ENCODE results near the gene APOBEC3B.
"Not testable (repeated sequence)": the region's sequence is repeated elsewhere in the genome, so short reads cannot be mapped to it uniquely, and the experiment has no call there.

Gene APOBEC3B

DNA sequence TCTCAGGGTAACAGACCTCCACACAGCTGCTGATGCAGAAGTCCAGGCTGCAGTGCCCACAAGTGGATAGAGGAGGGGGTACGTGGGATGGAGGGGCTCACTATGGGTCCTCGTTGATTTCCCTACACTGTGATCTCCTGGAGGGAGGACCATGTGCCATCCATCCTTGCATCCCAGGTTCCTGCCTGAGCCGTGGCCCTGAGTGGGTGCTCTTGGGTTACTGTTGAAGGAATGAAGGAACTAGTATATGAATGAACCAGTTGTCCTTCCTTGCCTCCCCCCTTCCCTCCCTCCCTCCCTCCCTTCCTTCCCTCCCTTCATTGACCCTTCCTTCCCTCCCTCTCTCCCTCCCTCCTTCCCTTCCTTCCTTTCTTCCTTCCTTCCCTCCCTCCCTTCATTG is 15.4 kb downstream of the APOBEC3B start:
- no peak for DNase-seq

DNA sequence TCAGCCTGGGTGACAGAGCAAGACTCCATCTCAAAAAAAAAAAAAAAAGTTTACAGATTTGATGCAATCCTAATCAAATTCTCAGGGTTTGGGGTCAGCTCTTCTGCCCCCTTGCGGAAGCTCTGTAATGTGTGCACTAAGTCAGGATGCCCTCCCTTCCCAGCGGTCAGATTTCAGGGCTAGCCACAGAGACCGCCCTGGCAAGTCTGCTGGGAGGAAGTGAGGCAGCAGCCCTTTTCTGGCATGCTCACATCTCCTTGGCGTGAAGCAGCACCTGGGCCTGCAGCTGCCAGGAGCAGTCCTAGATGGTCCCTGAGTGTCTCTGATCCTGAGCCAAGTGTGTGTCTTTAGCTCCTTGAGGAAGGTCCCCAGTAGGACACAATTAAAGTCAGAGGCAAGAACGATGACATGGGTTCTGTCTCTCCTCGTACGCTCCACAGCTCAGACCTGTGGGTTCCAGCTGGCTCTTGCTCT is 21.1 kb downstream of the APOBEC3B start:
- DNase-seq = peak; percentile 84

DNA sequence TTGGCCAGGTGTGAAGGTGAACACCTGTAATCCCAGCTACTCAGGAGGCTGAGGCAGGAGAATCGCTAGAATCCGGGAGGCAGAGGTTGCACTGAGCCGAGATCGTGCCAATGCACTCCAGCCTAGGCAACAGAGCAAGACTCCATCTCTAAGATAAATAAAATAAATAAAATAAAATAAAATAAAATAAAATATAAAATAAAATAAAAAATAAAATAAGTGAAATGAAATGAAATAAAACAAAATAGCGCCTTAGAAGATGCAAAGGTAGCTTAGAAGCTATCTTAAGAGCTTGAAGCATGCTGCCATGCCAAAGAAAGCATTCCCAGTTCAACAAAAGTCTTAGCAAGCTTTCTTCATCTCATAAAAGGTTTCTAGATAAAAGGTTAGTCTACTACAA is 25.0 kb downstream of the APOBEC3B start:
- DNase-seq = no peak

DNA sequence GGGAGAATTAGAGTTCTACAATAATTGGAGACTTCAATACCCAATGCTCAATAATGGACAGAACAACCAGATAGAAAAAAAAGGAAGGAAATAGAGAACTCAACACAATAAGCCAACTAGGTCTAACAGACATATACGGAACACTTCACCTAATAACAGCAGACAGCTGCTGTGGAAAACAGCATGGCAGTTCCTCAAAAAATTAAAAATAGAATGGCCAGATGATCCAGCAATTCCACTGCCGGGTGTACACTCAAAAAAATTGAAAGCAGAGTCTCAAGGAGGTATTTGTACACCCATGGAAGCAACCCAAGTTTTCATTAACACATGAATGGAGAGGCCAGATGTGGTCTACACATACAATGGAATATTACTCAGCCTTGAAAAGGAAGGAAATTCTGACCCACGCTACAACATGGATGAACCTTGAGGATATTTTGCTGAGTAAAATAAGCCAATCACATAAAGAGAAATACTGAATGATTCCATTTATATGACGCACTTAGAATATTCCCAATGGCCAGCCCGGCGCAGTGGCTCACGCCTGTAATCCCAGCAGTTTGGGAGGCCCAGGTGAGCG is 26.2 kb downstream of the APOBEC3B start:
- DNase-seq = not testable (repeated sequence)

DNA sequence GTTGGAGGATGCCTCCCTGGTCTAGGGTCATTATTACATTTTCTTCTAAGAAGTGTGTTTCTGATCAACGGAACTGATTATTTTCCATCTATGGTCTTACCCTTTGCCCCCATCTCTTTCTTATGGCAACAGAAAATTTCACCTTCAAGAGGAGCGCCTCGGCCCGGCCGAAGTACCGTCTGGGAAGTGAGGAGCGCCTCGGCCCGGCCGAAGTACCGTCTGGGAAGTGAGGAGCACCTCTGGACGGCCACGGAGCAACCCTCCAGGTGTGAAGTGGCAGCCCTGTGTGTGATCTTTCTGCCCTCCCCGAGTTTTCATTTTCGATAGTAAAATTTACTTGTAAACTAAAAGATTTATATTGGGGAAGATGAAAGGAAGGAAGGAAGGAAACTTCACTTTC is 28.8 kb downstream of the APOBEC3B start:
- no peak for DNase-seq

DNA sequence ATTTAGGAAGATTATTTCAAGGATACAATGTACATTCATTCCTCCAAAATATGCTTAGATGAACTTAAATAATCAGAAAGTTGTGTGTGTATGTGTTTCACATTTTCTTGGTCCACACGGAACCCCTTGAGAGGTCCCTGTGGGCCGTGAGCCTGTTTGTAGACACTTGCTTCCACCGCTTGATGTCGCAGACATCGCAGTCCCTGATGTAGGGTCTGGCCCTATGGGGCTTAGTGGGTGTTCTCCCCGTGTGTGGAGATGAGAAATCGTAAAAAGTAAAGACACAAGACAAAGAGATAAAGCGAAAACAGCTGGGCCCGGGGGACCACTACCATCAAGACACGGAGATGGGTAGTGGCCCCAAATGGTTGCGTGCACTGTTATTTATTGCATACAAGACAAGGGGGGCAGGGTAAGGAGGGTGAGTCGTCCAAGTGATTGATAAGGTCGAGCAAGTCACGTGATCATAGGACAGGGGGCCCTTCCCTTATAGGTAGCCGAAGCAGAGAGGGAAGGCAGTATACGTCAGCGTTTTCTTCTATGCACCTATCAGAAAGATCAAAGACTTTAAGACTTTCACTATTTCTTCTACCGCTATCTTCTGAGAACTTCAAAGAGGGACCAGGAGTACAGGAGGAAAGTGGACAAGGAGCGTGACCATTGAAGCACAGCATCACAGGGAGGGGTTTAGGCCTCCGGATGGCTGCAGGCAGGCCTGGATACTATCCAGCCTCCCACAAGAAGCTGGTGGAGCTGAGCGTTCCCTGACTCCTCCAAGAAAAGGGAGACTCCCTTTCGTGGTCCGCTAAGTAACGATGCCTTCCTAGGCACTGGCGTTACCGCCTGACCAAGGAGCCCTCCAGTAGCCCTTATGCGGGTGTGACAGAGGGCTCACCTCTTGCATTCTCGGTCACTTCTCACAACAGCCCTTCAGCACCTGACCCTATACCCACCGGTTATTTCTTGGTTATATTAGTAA is 30.7 kb downstream of the APOBEC3B start:
- DNase-seq = no peak

DNA sequence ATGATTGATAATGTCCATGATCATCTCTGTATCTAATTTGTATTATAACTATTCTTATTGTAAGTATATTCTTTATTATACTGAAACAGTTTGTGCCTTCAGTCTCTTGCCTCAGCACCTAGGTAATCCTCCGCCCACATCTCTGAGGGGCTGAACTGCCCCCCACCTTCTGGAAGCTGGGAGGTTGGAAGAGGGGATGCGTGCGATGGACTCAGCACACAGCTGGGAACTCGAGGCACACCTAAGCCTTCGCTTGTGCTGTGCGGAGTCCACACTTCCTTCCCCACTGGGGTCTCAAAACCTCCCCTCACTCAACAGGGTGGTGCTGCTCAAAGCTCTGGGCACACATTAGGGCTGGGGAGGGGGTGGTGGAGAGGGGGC is 31.4 kb downstream of the APOBEC3B start:
- not testable (repeated sequence) for DNase-seq

DNA sequence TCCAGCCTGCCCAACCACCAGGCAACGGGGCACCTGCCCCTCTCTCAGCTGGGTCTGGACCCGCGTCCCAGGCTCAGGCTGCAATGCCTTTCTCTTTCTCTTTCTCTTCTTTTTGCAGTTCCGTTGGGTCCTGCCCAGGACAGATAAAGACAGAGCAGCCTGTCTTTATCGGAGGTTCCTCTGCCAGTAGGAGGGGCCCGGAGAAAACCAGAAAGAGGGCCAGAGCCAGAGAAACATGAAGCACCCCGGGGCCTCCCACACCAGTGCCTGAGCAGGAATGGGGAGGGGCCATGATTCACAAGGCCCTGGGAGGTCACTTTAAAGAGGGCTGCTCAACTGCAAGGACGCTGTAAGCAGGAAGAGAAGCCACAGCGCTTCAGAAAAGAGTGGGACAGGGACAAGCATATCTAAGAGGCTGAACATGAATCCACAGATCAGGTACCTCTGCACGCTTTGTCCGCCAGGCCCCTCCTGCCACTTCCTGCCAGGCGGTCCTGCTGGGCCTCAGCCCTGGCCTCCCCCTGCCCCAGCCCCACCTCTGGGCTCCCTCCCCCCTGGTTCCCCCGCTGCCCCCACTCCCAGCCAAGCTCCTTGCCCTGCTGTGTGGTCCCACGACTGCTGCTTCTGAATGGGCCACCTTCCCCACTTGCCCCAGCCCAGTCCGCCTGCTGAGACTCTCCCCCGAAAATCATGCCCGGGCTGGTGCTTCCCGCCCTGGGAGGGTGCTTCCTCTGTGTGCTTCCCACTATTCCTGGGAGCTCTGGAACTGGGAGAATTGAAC is 32.0 kb downstream of the APOBEC3B start, which contains the start of gene APOBEC3C:
Gene APOBEC3C, plus strand, starts transcription at position 316 of the 781 bp plus-strand sequence. Its CDS starts 106 bp downstream, at position 422.
- peak; percentile 84 to 85 for DNase-seq

DNA sequence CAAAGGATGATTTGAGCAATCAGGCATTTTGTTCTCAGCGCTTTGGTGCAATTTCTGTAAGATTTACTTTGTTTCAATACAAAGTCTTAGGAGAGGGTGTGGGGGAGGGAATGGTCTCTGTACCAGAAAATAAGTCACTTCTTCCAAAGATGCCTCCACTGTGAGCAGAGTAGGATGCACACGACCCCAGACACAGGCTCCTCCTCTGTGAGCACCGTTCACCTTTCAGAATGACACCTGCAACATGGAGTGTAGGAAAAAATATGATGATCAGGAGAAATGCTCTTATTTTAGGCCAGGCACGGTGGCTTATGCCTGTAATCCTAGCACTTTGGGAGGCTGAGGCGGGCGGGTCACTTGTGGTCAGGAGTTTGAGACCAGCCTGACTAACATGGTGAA is 32.6 kb downstream of the APOBEC3B start:
- DNase-seq = not testable (repeated sequence)

DNA sequence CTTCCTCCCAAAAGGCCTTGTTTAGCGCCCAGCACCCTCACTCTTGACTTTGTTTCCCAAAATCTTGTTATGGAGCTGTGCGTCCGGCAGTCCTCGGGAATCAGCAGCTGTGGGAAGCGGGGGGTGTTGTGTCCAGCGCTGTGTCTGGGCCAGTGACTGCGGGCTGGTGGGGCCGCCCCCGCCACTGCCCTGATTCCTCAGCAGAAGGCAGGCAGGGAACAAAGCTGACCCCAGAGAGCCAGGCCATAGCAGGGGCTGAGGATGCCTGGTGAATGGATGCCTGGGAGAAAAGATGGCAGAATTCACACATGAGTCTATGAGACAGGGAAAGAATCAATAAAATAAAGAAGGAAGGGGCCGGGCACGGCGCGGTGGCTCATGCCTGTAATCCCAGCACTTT is 34.4 kb downstream of the APOBEC3B start:
- no peak for DNase-seq

DNA sequence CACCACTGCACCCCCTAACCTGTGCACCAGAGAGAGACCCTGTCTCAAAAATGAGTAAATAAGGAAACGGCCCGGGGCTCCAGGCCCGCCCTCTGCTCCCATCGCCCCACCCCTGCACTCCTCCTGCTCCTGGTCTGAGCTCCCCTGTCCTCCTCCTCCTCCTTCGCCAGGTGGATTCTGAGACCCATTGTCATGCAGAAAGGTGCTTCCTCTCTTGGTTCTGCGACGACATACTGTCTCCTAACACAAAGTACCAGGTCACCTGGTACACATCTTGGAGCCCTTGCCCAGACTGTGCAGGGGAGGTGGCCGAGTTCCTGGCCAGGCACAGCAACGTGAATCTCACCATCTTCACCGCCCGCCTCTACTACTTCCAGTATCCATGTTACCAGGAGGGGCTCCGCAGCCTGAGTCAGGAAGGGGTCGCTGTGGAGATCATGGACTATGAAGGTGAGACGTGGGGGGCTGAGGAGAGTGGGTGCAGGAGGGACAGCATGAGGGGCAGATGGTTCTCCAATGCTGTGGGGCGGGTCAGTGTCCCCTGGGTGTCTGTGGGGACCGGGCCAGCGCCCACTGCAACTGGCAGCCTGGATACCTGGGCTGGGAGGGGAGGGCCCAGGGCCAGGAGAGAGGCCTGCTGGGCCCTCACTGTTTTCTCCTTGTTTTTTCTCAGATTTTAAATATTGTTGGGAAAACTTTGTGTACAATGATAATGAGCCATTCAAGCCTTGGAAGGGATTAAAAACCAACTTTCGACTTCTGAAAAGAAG is 35.6 kb downstream of the APOBEC3B start:
- no peak for DNase-seq

DNA sequence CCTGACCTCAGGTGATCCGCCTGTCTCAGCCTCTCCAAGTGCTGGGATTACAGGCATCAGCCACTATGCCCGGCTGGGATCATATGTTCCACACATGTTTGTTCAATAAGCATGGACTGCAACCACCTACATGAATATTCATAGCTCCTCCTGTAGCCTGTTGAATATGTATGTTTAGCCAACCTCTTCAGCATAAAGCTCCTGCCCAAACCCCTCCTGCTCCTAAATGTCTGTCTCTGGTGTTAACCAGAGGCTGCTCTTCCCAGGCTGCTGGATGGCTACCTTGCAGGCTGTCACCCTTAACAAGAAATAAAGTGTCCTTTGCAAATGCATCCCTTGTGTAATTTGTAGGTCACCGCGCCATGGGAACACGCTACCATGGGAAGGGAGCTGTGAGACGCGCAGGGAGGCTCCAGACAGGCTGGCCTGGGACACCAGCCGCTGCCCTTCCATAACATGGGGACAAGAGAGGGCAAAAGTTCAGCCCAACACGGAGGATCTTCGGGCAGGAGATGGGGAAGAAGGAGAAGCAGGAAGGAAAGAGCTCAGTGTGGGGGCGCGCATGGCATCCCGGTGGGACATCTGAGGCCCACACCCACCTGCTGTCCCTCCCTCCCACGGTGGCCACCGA is 38.0 kb downstream of the APOBEC3B start:
- not testable (repeated sequence) for DNase-seq

DNA sequence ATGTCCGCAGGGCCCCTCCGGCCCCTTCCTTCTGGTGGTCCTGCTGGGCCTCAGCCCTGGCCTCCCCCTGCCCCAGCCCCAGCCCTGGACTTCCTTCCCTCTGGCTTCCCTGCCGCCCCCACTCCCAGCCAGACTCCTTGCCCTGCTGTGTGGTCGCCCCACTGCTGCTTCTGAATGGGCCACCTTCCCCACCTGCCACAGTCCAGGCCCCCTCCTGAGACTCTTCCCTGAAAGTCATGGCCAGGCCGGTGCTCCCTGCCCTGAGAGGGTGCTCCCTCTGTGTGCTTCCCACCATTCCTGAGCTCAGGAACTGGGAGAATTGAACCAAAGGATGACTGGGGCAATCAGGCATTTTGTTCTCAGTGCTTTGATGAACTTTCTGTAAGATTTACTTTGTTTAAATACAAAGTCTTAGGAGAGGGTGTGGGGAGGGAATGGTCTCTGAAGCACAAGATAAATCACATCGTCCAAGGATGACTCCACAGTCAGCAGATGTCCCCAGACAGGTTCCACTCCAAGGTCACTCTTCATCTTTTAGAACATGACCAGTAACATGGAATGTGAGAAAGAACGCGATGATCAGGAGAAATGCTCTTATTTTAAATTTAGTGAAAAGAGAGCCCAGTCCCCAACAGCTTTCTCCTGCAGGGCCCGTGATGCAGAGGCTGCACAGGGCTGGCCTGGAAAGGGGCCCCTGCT is 39.6 kb downstream of the APOBEC3B start:
- DNase-seq = no peak

DNA sequence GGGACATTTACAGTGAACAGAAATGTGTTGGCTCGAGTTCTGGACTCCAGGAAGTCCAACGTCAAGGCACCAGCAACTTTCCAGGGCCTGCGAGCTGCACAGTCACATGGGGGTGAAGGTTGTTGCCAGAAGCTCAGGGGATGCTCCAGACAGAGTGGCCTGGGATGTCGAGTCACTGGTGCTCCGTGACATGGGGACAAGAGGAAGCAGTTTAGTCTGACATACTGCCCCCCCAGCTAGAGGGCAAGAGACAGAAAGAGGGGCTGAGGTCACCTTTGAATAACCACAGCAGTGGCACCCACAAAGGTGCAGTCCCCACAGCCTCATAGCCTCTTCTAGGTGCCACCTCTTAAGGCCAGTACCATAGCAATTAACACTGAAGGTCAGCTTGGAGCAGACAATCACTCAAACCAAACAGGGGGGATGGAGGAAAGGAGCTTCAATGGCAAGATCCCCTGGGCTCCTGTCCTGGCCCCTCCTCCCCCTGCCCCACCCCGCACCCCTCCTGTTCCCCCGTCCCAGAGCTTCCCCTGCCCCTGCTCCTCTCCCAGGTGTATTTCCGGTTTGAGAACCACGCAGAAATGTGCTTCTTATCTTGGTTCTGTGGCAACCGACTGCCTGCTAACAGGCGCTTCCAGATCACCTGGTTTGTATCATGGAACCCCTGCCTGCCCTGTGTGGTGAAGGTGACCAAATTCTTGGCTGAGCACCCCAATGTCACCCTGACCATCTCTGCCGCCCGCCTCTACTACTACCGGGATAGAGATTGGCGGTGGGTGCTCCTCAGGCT is 42.6 kb downstream of the APOBEC3B start:
- peak in 1 of 2 donors; percentile 46 for DNase-seq

DNA sequence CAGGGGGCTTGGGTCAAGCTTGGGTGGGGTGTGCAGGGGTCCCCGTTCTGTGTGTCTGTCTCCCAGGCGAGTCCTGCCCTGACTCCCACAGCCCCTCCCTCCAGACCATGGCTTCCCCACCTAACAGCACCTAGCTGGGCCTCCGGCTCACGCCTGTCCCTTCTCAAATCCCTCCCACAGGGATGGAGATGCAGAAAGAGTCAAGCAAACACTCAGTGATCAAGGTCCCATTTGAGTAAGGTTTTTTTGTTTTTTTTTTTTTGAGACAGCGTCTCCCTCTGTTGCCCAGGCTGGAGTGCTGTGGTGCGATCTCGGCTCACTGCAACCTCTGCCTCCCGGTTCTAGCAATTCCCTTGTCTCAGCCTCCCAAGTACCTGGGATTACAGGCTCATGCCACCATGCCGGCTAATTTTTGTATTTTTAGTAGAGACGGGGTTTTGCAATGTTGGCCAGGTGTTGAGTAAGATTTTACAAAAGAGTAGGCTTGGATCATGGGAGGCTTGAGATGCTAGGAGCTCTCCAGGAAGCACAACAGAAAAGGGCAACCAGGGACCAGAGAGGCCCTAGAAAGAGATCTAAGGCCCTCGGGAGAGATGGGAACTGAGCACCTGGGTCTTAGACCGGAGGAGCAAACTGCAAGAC is 44.5 kb downstream of the APOBEC3B start:
- no peak for DNase-seq

DNA sequence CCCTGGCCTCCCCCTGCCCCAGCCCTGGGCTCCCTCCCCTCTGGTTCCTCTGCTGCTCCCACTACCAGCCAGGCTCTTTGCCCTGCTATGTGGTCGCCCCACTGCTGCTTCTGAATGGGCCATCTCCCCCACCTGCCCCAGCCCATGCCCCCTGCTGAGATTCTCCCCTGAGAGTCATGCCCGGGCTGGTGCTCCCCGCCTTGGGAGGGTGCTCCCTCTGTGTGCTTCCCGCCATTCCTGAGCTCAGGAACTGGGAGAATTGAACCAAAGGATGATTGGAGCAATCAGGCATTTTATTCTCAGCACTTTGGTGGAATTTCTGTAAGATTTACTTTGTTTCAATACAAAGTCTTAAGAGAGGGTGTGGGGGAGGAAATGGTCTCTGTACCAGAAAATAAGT is 45.6 kb downstream of the APOBEC3B start:
- no peak for DNase-seq

DNA sequence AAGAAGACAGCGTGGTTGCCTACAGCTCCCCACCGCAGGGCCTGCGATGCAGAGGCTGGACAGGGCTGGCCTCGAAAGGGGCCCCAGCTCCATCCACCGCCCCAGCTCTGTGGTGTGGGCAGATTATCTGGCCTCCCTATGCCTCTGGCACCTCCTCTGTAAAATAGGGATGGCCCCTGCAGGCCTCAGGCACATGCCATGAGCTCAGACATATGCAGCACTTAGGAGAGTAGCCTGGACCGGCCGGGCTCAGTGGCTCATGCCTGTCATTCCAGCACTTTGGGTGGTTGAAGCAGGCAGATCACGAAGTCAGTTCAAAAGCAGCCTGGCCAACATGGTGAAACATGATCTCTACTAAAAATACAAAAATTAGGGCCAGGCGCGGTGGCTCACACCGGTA is 46.1 kb downstream of the APOBEC3B start:
- DNase-seq = no peak

DNA sequence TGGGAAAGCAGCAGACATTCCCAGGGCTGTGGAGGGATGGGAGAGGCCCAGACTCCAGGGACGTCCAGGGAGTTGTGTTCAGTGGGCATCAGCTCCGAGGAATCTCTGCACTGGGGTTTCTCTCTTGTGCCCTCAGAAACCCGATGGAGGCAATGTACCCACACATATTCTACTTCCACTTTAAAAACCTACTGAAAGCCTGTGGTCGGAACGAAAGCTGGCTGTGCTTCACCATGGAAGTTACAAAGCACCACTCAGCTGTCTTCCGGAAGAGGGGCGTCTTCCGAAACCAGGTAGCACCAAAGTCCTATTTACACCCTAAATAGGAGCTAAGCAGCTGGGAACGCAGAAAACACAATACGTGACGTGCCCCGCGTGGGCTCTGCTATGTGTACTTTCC is 47.1 kb downstream of the APOBEC3B start:
- no peak for DNase-seq

DNA sequence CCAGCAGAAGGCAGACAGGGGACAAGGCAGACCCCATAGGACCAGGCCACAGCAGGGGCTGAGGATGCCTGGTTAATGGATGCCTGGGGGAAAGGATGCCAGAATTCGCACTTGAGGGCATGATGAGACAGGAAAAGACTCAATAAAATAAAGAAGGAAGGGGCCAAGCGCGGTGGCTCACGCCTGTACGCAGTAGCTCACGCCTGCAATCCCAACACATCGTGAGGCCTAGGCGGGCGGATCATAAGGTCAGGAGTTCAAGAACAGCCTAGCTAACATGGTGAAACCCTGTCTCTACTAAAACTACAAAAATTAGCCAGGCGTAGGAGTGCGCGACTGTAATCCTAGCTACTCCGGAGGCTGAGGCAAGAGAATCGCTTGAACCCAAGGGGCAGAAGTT is 48.6 kb downstream of the APOBEC3B start:
- DNase-seq = no peak
